OCI-LY3 (cell line): Measurements from ENCODE around the gene C20orf173.

Experiments
- EZH2phosphoT487 ChIP-seq: fragments of 200-600 bp; shearing (Covaris generic); IDR thresholded peaks from 2 replicates; pipeline ENCODE4 v1.6.1; 2018; ENCODE audit warnings: antibody characterized with exemption, mixed run types, low read depth
- TF ChIP-seq, protein P1 (sequence below): fragments of 200-600, 300-600 bp; sonication (generic); IDR thresholded peaks from 2 replicates; pipeline ENCODE4 v1.5.1; 2014; ENCODE audit warnings: antibody characterized with exemption, low read length, low read depth

DNA sequence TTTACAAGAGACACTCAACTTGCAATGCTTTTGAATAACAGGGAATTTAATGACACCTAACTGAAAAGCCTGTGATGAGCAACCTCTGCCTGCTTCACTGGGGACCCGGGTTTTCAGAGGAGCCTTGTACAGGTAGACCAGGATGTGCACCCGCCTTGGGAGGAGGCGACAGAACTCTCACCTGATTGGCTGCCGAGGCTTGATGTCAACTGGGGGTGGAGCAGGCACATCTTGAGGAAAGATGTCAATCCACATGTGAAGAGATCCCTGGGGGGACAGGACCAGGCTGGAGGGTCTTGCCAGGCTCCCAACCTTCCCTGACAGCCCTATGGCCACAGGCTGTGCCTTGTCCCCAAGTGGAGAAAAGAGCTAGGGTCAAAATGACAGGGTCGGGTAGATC is 32.2 kb upstream of the C20orf173 start:
- TF ChIP-seq, protein P1, sequence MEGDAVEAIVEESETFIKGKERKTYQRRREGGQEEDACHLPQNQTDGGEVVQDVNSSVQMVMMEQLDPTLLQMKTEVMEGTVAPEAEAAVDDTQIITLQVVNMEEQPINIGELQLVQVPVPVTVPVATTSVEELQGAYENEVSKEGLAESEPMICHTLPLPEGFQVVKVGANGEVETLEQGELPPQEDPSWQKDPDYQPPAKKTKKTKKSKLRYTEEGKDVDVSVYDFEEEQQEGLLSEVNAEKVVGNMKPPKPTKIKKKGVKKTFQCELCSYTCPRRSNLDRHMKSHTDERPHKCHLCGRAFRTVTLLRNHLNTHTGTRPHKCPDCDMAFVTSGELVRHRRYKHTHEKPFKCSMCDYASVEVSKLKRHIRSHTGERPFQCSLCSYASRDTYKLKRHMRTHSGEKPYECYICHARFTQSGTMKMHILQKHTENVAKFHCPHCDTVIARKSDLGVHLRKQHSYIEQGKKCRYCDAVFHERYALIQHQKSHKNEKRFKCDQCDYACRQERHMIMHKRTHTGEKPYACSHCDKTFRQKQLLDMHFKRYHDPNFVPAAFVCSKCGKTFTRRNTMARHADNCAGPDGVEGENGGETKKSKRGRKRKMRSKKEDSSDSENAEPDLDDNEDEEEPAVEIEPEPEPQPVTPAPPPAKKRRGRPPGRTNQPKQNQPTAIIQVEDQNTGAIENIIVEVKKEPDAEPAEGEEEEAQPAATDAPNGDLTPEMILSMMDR, result no peak
- no peak for TF ChIP-seq EZH2phosphoT487
